Medulla oblongata (tissue), 1 donor: Measurements from ENCODE around the gene RIC1.
"Not testable (repeated sequence)": the region's sequence is repeated elsewhere in the genome, so short reads cannot be mapped to it uniquely, and the experiment has no call there.

Source experiments
- DNase-seq: peaks from one replicate; pipeline ENCODE4 v3.0.0-alpha.2; 2015; ENCODE audit errors: extremely low spot score

Gene RIC1

DNA sequence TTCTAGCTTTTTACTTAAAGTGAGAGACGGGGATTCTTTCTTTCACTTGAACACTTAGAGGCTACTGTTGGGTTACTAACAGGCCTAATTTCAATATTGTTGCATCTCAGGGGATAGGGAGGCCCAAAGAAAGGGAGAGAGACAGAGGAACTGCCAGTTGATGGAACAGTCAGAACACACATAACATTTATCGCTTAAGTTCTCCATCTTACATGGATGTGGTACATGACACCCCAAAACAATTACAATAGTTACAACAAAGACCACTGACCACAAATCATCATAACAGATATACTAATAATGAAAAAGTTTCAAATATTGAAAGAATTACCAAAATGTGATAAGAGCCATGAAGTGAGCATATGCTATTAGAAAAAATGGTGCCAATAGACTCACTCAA, 4.3 kb upstream of the RIC1 start:
- DNase-seq, result no peak

DNA sequence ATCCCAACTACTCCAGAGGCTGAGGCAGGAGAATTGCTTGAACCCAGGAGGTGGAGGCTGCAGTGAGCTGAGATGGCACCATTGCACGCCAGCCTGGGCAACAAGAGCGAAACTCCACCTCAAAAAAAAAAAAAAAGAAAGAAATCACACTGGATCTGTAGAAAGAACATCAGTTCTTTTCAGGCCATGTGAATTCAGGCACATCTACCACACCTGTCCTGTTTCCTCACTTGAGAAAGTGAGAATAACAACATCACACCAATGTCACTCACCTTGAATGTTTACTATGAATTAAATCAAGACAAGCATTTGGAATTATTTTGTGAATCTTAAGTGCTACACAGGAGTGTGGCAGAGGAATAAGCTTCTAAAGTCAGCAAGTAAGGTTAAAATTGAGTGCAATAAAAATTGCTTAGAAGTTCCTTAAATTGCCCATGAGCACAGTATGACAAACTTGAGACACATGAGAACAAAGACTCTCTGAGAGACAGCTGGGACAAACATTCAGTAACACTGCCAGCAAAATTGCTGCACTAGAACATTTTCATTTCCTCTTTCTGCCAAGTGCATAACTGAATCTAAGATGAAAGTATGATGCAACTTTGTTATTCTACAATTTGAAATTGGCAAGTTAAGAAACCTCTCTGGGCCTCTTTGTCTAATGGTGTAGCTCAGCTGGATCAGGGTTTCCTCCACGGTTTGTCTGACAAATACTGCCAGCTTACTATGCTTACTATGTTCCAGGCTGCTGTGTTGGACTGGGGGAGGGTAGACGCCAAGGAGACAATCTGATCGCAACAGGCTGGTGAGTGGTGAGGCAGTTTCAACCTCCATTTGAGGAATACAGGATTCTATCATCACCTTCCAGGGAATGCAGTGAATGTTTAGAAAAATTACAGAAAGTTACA, 1.9 kb upstream of the RIC1 start:
- DNase-seq, result peak; percentile 87

DNA sequence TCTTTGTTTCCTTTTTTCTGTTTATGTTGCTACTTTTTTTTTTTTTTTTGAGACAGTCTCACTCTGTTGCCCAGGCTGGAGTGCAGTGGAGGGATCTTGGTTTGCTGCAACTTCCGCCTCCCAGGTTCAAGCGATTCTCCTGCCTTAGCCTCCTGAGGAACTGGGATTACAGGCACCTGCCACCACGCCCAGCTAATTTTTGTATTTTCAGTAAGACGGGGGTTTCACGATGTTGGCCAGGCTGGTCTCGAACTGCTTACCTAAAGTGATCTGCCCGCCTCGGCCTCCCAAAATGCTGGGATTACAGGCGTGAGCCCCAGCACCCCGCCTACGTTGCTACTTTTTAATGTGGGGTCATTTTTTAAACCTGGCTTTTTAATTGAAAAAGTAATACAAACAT, 1.2 kb upstream of the RIC1 start:
- not testable (repeated sequence) for DNase-seq

DNA sequence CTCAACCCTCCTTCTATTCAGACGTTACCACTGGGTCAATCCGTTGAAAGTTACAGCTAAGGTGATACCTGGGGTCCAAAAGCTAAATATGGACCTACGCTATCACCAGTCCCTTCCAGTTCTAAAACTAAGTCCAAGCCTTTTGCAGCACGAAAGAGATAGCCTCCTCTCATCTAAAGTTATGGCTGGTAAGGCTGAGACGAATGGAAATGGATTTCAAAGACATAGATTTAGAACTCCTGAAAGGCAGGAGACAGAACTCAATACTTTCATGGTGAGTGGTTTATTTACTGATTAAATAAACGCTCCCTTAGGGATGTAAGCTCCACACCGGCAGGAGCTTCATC, 751 bp upstream of the RIC1 start:
- DNase-seq, result peak; percentile 63

DNA sequence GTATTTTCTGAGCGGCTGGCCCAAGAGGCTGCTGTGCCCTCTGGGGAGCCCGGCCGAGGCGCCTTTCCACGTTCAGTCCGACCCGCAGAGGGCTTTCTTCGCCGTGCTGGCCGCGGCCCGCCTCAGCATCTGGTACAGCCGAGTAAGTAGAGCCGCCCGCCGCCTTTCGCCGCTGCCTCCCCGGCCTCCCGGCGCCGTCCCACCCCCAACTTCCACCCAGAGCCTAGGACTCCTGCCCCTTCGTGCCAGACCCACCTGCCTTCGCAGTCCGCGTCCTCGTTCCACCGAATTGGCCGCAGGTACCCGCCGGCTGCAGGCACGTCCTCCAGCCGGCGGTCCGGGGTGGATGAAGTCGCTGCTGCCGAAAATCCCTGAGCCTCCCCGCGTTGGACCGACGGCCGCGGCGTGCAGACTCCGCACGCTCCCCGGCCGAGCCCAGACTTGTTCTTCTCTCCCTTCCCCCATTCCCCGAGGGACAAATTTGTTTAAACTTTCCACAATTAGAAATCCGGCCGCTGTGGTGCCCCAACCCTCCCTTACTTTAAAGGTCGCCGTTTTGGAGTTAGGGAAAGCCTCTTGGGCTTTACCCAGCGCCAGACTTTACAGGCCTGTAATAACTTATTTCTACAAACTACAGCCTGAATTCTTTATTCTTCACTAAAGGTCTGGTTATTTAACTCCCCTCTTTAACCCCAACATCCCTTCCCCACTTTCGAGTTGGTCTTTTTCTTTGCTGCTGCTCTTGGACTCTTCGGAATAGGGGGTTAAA, 589 bp downstream of the RIC1 start:
- DNase-seq, result peak; percentile 56

DNA sequence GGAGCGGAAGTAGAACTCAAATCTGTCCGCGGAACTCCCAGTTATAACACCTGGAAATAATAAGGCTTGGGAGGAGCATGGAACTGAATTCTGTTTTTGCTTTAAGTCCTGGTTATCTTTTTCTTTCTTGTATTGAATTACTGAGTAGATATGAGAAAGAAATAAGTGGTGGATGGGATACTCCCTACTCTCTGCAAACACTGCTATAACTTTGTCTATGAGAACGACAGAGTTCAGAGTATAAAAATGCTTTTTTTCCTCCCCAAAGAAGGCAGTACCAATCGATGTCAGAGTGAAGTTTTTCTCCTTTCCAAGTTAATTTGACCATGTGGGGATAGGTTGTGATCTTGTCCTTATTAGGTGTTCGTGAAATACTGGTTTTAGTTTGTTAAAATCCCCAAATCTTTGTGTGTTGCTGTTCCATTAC, 1.2 kb downstream of the RIC1 start:
- no peak for DNase-seq

DNA sequence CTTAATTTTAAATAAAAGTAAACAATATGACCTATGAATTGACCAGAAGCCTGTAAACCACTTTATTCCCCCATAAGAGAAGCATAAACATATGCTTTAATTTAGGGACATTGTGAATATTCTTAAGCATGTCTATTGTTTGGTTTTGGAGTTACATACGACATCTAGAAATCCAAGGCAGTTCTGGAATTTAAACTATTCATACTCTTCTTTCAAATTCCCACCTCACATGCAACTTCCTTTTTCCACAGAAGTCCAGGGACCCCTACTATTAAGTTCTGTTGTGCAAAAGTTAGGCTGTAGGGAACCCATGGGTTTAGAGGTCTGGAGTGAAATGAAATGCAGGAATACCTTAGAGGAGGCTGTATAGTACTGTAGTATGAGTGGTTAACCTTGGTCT, 2.1 kb downstream of the RIC1 start:
- DNase-seq, result no peak

DNA sequence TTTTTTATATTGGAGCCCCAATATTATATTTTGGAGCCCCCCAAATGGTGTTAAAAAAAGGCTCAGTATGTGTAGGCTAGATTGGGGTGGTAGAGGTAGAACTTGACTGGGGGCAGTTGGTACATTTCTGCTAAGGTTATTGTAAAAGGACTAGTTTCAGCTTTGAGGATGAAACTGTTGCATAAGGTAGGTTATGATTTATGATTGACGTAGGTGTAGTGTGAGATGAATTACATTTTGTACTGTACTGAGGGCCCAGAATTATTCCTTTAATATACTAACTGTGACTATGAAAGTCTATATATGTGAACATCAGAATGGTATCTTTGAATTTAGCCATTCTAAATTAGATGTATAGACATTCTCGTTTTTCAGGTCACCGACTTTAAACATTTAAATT, 3.6 kb downstream of the RIC1 start:
- DNase-seq, result no peak

DNA sequence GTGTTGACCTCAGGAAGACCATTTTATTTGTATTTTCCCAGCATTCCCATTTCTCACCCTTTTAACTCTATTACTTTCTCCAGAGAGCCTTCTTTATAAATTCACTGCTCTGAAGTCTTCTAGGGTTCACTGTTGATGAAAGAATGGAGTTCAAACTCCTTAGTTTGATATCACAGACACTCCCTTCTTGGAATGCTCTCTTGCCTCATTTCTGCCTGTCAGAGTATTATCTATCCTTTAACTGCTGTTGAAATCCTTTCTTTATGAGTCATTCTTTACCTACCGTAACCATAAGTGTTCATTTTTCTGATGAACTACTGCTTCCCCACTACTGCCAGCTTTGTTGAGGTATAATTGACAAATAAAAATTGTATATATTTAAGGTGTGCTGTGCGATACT, 4.3 kb downstream of the RIC1 start:
- no peak for DNase-seq

DNA sequence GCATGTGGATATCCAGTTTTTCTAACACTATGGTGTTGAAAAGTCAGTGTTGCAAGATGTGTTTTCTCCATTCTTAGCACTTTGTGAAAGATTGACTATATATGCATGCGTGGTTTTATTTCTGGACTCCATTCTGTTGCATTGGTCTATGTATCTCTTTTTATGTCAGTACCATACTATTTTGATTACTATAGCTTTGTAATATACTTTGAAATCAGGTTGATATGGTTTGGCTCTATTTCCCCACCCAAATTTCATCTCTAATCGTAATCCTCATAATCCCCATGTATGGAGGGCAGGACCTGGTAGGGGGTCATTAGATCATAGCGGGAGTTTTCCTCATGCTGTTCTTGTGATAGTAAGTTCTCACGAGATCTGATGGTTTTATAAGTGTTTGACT, 6.5 kb downstream of the RIC1 start:
- DNase-seq, result no peak

DNA sequence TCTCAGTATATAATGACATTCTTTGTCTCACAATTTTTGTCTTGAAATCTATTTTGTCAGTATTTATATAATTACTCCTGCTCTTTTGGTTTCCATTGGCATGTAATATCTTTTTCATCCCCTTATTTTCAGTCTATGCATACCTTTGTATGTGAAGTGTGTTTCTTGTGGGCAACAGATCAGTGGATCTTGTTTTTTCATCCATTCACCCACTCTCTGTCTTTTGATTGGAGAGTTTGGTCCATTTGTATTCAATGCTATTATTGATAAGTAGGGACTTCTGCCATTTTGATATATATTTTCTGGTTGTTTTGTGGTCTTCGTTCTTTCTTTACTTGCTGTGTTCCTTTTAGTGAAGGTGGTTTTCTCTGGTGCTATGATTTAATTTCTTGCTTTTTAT, 10.9 kb downstream of the RIC1 start:
- DNase-seq, result no peak

DNA sequence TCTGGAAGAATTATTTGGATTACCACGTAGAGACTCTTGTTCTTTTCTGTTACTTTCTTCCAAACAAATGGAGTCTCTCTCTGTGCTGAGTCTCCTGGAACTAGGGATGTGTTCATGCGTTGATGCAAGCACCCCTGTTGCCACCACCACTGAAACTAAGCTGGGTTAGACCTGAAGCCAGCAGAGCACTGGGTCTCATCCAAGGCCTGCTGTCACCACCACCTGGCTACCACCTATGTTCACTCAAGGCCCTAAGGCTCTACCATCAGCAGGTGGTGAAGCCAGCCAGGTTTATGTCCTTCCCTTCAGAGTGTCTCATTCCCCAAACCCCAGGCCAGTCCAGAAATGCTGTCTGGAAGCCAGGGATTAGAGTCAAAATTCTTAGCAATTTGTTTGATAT, 13.3 kb downstream of the RIC1 start:
- DNase-seq, result no peak

DNA sequence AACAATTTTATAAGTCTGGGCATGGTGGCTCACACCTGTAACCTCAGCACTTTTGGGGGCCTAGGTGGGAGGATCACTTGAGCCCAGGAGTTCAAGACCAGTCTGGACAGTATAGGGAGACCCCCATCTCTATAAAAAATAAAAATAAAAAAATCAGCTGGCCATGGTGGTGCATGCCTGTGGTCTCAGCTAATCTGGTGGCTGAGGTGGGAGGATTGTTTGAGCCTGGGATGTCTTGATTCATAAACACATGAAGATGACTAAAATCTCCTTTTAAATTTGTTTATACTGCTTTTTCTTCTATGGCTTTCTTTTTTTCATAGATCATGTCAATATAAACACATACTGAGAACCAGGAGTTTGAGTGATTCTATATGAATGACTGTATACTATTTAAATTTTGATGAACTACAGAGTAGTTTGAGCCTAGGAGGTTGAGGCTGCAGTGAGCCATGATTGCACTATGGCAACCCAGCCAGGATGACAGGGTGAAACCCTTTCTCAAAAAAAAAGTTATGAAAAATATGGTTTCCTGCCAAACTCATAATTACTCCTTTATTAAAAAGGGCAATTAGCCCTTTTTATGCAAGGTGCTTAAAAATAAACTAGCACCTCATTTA, 14.2 kb downstream of the RIC1 start:
- DNase-seq, result no peak

DNA sequence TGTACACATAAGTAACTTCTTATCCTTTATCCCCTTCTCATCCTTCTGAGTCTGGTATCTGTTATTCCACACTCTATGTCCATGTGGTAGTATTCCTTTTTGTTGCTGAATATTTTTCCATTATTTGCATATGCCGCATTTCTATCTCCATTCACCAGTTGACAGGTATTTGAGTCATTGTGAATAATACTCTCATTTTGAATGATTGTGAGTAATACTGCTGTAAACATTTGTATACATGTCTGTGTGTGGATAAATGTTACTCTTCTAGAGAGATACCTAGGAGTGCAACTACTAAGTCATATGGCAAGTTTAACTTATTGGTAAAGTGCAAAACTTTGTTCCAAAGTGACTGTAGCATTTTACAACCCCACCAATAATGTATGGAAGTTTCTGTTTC, 15.6 kb downstream of the RIC1 start:
- DNase-seq, result no peak

DNA sequence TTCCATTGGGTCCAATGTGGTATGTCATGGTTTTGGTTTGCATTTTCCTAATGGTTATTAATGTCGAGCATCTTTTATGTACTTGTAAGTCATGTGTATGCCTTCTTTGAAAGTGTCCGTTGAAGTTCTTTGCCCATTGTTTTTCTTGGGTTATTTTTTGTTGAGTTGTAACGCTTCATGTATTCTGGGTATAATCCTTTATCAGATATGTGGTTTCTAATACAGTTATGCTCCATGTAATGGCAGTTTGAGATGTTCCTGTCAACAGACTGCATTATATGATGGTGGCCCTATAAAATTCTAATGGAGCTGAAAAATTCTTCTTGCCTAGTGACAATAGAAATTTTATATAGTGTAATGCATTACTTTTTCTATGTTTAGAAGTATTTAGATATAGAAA, 17.2 kb downstream of the RIC1 start:
- no peak for DNase-seq

DNA sequence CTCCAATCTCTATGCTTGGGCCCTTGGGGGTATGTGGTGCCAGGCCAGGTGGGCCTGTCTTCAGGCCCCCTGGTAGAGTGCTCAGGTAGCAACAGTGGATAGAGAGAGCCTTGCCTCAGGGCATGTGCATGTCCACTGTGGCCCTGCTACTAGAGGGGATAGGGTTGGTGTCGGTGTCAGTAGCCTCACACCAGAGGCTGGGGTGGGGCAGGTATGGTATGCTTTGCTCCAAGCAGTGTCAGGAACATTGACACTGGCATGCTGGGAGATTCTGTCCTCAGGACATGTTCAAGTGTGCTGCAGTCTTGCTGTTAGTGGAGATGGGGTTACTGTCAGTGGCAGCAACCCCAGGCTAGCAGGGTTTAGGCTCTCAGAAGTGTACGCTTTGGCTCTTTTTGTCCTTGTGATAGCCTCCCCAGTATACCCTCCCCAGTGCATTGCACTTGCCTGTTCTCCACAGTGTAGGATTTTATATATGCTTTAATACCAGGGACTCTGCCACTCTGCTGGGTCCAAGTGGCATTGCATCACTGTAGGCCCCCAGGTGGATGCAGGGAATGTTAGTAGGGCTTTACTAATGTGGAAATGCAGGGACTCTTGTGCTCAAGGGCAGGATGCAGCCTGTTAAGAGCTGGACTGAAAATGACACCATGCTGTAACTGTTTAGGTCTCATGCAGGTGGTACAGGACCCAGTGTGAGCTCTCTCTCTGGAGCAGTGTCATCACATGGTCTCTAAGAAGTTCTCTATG, 21.6 kb downstream of the RIC1 start:
- DNase-seq, result no peak

DNA sequence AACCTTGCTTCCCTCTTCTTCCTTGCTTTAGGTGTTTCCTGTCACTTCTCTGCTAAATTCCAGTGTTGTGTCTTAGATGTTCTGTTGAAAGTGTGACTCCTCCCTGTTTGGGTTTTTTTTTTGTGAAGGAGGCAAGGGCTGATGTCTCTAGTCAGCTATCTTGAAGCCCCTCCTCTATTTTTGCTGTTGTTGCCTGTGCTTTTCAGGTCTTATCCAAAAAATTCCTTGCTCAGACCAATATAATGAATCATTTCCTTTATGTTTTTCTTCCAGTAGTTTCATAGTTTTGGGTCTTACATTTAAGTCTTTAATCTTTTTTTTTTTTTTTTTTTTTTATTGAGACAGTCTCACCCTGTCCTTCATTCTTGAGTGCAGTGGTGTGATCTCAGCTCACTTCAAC, 22.3 kb downstream of the RIC1 start:
- no peak for DNase-seq

DNA sequence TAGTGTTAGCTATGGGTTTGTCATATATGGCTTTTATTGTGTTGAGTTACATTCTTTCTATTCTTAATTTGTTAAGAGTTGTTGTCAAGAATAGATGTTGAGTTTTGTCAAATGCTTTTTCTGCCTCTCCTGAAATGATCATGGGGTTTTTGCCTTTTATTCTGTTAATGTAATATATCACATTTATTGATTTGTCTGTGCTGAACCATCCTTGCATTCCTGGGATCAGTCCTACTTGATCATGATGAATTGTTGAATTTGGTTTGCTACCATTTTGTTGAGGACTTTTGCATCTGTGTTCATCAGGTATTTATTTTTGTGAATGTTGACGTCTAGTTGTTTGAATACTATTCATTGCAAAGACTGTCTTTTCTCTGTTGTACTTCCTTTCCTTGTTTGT, 23.9 kb downstream of the RIC1 start:
- DNase-seq, result no peak

DNA sequence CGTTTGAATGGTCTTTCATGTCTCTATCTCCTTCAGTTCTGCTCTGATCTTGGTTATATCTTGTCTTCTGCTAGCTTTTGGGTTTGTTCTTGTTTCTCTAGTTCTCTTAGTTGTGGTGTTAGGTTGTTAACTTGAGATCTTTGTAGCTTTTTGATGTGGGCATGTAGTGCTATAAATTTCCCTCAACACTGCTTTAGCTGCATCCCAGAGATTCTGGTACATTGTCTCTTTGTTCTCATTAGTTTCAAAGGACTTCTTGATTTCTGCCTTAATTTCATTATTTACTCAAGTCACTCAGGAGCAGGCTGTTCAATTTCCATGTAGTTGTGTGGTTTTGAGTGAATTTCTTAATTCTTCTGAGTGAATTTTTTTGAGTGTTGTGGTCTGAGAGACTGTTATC, 33.9 kb downstream of the RIC1 start:
- DNase-seq, result not testable (repeated sequence)

DNA sequence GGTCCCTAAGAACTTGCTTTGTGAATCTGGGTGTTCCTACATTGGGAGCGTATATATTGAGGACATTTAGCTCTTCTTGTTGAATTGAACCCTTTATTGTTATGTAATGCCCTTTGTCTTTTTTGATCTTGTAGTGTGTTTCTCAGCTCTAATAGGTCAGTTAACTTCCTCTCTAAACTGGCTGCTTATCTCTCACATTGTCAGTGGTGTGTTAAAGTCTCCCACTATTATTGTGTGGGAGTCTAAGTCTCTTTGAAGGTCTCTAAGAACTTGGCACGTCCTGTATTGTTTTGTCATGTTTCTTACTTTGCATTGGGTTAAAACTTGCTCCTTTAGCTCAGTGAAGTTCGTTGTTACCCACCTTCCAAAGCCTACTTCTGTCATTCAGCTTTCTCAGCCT, 36.2 kb downstream of the RIC1 start:
- DNase-seq, result no peak

DNA sequence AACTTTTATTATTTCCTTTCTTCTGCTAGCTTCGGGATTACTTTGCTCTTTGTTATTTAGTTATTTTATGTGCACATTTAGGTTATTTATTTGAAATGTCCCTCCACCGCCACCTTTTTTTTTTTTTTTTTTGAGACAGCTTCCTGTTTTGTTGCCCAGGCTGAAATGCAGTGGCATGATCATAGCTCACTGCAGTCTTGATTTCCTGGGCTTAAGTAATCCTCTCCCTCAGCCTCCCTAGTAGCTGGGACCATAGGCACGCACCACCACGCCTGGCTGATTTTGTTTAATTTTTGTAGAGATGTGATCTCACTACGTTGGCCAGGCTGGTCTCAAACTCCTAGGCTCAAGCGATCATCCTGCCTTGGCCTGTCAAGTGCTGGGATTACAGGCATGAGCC, 38.5 kb downstream of the RIC1 start:
- no peak for DNase-seq

DNA sequence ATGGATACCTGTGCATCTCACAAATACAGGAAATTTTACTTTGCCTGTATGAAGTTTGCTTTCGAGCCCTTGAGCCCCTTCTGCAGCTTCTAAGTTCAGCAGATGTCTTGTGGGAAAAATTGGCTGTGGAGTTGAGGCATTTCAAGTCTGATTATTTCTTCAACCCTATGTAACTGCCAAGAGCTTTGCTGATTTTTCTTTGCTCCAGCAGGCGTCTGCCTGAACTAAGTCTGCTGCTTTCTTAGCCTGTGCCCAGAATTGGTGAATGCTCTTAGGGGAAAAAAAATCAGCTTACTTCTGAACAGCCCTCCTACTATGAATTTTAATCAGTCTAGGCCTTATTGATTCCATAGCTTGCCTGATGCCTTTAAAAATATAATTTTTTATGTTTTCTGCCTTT, 41.2 kb downstream of the RIC1 start:
- peak; percentile 61 for DNase-seq
